HepG2 (cell line): ENCODE results near the gene CHMP1A. TPM values are rescaled to one million over a fixed set of nuclear protein-coding genes. Genes with fewer than 3 reads are reported as not detected.

ENCODE experiments used
- CHD4 ChIP-seq: fragments of 200-600 bp; sonication (generic); IDR thresholded peaks from 2 replicates; pipeline ENCODE4 v1.7.0; 2017; ENCODE audit warnings: mild to moderate bottlenecking, low read length, borderline replicate concordance
- GFI1 ChIP-seq: sonication (generic); formaldehyde crosslinking; IDR thresholded peaks from 2 replicates; pipeline ENCODE4 v1.5.0; 2020; ENCODE audit warnings: missing genetic modification reagents, mild to moderate bottlenecking, borderline replicate concordance
- LCORL ChIP-seq, 2 experiments: fragments of 450-650 bp in 1 of 2; sonication (generic) in 1 of 2; formaldehyde crosslinking in 1 of 2; IDR thresholded peaks; 2 replicates each; pipeline versions ENCODE4 v1.5.0 to v1.6.1; 2017 to 2020; ENCODE audit warnings: antibody characterized with exemption in 1 of 2, missing genetic modification reagents in 1 of 2
- MAZ ChIP-seq, 2 experiments: sonication (generic) in 1 of 2; formaldehyde crosslinking in 1 of 2; IDR thresholded peaks; 2 replicates each; pipeline versions ENCODE4 v1.5.0 to v1.6.1; 2012 to 2020; ENCODE audit warnings: low read depth in 2 of 2, mild to moderate bottlenecking in 2 of 2, borderline replicate concordance in 1 of 2, improper control_type of control experiment in 1 of 2, low read length in 1 of 2, missing genetic modification reagents in 1 of 2, moderate library complexity in 1 of 2
- PLSCR1 ChIP-seq: sonication (generic); formaldehyde crosslinking; IDR thresholded peaks from 2 replicates; pipeline ENCODE4 v1.5.0; 2020; ENCODE audit warnings: missing genetic modification reagents, mild to moderate bottlenecking, borderline replicate concordance
- RNF2 ChIP-seq: fragments of 450-650 bp; conservative IDR thresholded peaks from 2 replicates; pipeline ENCODE4 v1.6.1; 2016; ENCODE audit warnings: low read depth
- SMAD3 ChIP-seq: sonication (generic); formaldehyde crosslinking; IDR thresholded peaks from 2 replicates; pipeline ENCODE4 v1.4.0; 2020; ENCODE audit warnings: missing genetic modification reagents
- TRAFD1 ChIP-seq: sonication (generic); formaldehyde crosslinking; IDR thresholded peaks from 2 replicates; pipeline ENCODE4 v1.5.1; 2020; ENCODE audit warnings: missing genetic modification reagents, mild to moderate bottlenecking, borderline replicate concordance
- ZBTB7B ChIP-seq: sonication (generic); formaldehyde crosslinking; IDR thresholded peaks from 2 replicates; pipeline ENCODE4 v1.4.0; 2020; ENCODE audit warnings: missing genetic modification reagents
- ZFP90 ChIP-seq: sonication (generic); formaldehyde crosslinking; IDR thresholded peaks from 2 replicates; pipeline ENCODE4 v1.8.0; 2022; ENCODE audit warnings: missing genetic modification reagents, mild to moderate bottlenecking, inconsistent platforms, borderline replicate concordance
- ZNF331 ChIP-seq: sonication (generic); formaldehyde crosslinking; IDR thresholded peaks from 2 replicates; pipeline ENCODE4 v1.4.0; 2020; ENCODE audit warnings: missing genetic modification reagents
- ZNF430 ChIP-seq: sonication (generic); formaldehyde crosslinking; IDR thresholded peaks from 2 replicates; pipeline ENCODE4 v1.9.0; 2021; ENCODE audit warnings: mild to moderate bottlenecking, missing genetic modification reagents
- ZNF644 ChIP-seq: IDR thresholded peaks from 2 replicates; pipeline ENCODE4 v1.6.1; 2016; ENCODE audit warnings: low read depth
- polyA plus RNA-seq, 8 experiments: library from polyadenylated mRNA; depleted of rRNA in 3 of 8; stranded (reverse) in 7 of 8; unstranded in 1 of 8; fragments of >200 nt; fragmentation: Illumina TruSeq in 4 of 8; extraction: Trizol in 4 of 8; gene quantifications; 2 replicates each; pipeline versions ENCODE4 v1.2.1 to v1.2.3, GENCODE V29; 2011 to 2016; ENCODE audit warnings: low read depth in 4 of 8, missing spikeins in 1 of 8, mixed read lengths in 1 of 8; ENCODE audit not compliant: insufficient read depth in 1 of 8
- total RNA-seq, 5 experiments: library from RNA; depleted of rRNA; stranded (reverse); fragments of >200 nt; fragmentation: Illumina TruSeq; extraction: Trizol; gene quantifications; 2 replicates each; pipeline ENCODE4 v1.2.3, GENCODE V29; 2016; ENCODE audit warnings: low read depth in 1 of 5
- TF ChIP-seq, protein P1 (sequence below): sonication (generic); formaldehyde crosslinking; IDR thresholded peaks from 2 replicates; pipeline ENCODE4 v1.8.1; 2022; ENCODE audit warnings: low read depth, mild to moderate bottlenecking, missing genetic modification reagents
- TF ChIP-seq, protein P2 (sequence below): sonication (generic); formaldehyde crosslinking; IDR thresholded peaks from 2 replicates; pipeline ENCODE4 v1.5.1; 2020; ENCODE audit warnings: missing genetic modification reagents, mild to moderate bottlenecking, borderline replicate concordance
- TF ChIP-seq, protein P3 (sequence below): sonication (generic); formaldehyde crosslinking; IDR thresholded peaks from 2 replicates; pipeline ENCODE4 v1.4.0; 2020; ENCODE audit warnings: mild to moderate bottlenecking, missing genetic modification reagents
- TF ChIP-seq, protein P4 (sequence below): IDR thresholded peaks from 2 replicates; pipeline ENCODE4 v1.6.1; 2016; ENCODE audit warnings: low read depth

The CHMP1A gene
- total and polyA plus RNA-seq, 2 of the 13 experiments (the other 11 are each of a cell fraction or from before 2014, with no cell fraction given): 69.4 to 73.3 TPM

- TF ChIP-seq MAZ (IDR thresholded peaks at IDR 0.05; ENCODE audit: borderline replicate concordance, low read depth, low read length): peak; percentile 49; the same call in 1 of the 2 replicates
- no peak; the same call in 1 of the 2 replicates for TF ChIP-seq MAZ (CRISPR knock-in tag; IDR thresholded peaks at IDR 0.05; ENCODE audit: low read depth)
- no peak for TF ChIP-seq CHD4
- no peak for TF ChIP-seq TRAFD1 (CRISPR knock-in tag)
- TF ChIP-seq, protein P1, sequence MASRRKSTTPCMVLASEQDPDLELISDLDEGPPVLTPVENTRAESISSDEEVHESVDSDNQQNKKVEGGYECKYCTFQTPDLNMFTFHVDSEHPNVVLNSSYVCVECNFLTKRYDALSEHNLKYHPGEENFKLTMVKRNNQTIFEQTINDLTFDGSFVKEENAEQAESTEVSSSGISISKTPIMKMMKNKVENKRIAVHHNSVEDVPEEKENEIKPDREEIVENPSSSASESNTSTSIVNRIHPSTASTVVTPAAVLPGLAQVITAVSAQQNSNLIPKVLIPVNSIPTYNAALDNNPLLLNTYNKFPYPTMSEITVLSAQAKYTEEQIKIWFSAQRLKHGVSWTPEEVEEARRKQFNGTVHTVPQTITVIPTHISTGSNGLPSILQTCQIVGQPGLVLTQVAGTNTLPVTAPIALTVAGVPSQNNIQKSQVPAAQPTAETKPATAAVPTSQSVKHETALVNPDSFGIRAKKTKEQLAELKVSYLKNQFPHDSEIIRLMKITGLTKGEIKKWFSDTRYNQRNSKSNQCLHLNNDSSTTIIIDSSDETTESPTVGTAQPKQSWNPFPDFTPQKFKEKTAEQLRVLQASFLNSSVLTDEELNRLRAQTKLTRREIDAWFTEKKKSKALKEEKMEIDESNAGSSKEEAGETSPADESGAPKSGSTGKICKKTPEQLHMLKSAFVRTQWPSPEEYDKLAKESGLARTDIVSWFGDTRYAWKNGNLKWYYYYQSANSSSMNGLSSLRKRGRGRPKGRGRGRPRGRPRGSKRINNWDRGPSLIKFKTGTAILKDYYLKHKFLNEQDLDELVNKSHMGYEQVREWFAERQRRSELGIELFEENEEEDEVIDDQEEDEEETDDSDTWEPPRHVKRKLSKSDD (CRISPR knock-in tag): peak; percentile 31; the same call in 1 of the 2 replicates
- TF ChIP-seq SMAD3 (CRISPR knock-in tag): peak; percentile 40; the same call in 1 of the 2 replicates
- TF ChIP-seq, protein P2, sequence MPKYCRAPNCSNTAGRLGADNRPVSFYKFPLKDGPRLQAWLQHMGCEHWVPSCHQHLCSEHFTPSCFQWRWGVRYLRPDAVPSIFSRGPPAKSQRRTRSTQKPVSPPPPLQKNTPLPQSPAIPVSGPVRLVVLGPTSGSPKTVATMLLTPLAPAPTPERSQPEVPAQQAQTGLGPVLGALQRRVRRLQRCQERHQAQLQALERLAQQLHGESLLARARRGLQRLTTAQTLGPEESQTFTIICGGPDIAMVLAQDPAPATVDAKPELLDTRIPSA (CRISPR knock-in tag): no peak
- TF ChIP-seq ZNF644 (CRISPR knock-in tag): no peak
- TF ChIP-seq, protein P3, sequence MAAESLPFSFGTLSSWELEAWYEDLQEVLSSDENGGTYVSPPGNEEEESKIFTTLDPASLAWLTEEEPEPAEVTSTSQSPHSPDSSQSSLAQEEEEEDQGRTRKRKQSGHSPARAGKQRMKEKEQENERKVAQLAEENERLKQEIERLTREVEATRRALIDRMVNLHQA (CRISPR knock-in tag): no peak
- no peak for TF ChIP-seq ZBTB7B
- TF ChIP-seq GFI1: peak; percentile 14; the same call in 1 of the 2 replicates
- TF ChIP-seq ZNF430 (CRISPR knock-in tag): no peak; the same call in 1 of the 2 replicates
- TF ChIP-seq ZFP90 (CRISPR knock-in tag): peak; percentile 68; the same call in 1 of the 2 replicates
- TF ChIP-seq ZNF331: no peak
- TF ChIP-seq LCORL (IDR thresholded peaks at IDR 0.05): no peak
- TF ChIP-seq LCORL (CRISPR knock-in tag; IDR thresholded peaks at IDR 0.05): peak; percentile 84
- TF ChIP-seq, protein P4, sequence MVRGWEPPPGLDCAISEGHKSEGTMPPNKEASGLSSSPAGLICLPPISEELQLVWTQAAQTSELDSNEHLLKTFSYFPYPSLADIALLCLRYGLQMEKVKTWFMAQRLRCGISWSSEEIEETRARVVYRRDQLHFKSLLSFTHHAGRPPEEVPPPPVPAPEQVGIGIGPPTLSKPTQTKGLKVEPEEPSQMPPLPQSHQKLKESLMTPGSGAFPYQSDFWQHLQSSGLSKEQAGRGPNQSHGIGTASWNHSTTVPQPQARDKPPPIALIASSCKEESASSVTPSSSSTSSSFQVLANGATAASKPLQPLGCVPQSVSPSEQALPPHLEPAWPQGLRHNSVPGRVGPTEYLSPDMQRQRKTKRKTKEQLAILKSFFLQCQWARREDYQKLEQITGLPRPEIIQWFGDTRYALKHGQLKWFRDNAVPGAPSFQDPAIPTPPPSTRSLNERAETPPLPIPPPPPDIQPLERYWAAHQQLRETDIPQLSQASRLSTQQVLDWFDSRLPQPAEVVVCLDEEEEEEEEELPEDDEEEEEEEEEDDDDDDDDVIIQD: no peak
- peak; percentile 93 for TF ChIP-seq RNF2
- no peak for TF ChIP-seq PLSCR1 (CRISPR knock-in tag)
These were observed 44.2 kb upstream of the CHMP1A start, which contains the start of gene SPATA2L (continued) for GRCh38 chr16:89701425-89702406.
